ENCODE results near the gene WASL.
"Not testable (repeated sequence)": the region's sequence is repeated elsewhere in the genome, so short reads cannot be mapped to it uniquely, and the experiment has no call there.

The WASL gene

DNA sequence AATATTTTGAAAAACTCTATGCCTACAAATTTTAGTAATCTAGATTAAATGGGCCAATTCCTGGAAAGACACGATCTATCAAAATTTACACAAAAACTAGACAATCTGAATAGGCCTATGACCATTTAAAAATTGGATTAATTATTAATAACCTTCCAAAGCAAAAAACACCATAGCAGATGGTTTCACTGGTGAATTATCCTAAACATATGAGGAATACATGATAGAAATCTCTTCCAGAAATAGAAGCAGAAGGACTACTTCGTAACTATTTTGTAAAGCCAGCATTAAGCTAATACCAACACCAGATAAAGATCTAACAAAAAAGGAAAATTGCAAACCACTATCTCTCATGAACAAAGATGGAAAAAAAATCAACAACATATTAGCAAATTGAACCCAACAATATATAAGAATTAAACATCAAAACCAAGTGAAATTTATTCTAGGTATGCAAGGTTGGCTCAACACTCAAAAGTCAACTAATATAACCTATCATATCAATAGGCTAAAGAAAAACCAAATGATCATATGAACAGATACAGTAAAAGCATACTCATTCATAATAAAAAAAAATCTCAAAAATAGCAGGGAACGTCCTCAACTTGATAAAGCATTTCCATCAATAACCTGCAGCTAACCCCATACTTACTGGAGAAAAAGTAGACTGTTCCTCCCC lies 16.3 kb downstream of the WASL start:
- no peak for DNase-seq (ENCODE audit: low read depth)

GRCh38 chr7:123729218-123729578 lies 19.6 kb downstream of the WASL start:
- no peak for DNase-seq (ENCODE audit: low read depth)

GRCh38 chr7:123727071-123727837 lies 21.5 kb downstream of the WASL start:
- peak; percentile 53 for DNase-seq (ENCODE audit: low read depth)

GRCh38 chr7:123725586-123726171 lies 23.1 kb downstream of the WASL start:
- DNase-seq (ENCODE audit: low read depth): no peak

GRCh38 chr7:123724817-123725253 lies 24.0 kb downstream of the WASL start:
- no peak for DNase-seq (ENCODE audit: low read depth)

- DNase-seq (ENCODE audit: low read depth): no peak
Measured at GRCh38 chr7:123723913-123724312, 24.9 kb downstream of the WASL start.

- not testable (repeated sequence) for DNase-seq (ENCODE audit: low read depth)
Measured at GRCh38 chr7:123720527-123720926, 28.3 kb downstream of the WASL start.

DNA sequence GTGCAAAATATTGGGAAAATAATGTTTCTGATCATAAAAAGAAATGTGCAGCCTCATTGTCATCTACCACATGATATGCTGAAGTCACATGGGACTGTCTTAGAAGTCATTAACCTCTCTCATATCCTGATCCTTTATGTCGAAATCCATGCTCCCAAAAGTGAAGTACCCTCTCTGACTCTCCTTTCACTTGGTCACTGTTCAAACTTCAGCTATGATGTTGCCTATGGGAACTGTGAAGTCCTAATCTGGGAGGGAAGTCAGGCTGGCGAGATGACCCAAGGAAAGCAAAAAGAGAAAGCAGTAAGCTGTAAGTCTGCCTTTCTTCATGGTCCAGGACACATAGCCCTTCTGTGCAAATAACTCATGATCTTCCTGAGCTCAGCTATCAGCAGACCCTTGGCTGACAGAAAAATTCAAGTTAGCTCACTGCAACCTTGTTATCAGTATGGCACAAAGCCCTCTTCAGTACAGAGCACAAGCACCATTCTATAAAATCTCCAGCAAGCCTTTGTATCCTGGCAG lies 29.5 kb downstream of the WASL start:
- no peak for DNase-seq (ENCODE audit: low read depth)

GRCh38 chr7:123718773-123719172 lies 30.0 kb downstream of the WASL start:
- DNase-seq (ENCODE audit: low read depth): no peak

DNA sequence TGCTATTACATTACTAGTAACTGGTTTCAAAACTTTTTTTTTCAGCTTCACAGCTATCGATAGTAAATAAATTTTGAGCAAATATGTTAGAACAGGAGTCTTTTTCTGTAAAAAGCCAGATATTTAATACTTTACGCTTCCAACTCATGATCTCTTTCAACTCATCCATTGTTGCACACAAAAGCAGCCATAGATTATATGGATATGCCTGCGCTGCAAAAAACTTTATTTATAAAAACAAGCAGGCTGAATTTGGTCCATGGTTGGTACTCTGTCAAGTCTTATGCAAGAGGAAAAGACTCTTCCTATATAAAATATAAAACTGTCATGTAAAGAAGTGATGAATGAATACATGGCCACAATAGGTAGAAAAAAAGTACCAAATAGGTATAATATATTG lies 31.1 kb downstream of the WASL start:
- DNase-seq (ENCODE audit: low read depth): no peak

DNA sequence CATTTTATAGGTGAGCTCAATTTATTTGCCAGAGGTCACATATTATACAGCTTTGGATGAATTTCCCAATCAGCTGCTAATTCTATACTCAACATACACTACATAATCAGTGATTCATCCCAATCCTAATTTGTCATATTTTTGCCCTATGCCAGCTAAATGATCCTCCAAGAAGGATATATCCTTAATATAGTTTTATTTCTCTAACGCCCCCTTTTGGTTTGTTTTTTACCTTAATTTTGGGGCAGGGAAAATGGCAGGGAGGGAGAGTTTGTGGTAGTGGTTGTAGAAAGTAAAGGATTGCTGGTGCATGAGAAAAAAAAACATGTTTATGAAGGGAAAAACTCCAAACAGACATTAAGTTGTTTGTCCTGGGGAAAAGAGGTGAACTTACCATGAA lies 31.9 kb downstream of the WASL start:
- no peak for DNase-seq (ENCODE audit: low read depth)

- no peak for DNase-seq (ENCODE audit: low read depth)
Measured at GRCh38 chr7:123715799-123716198, 33.0 kb downstream of the WASL start.

DNA sequence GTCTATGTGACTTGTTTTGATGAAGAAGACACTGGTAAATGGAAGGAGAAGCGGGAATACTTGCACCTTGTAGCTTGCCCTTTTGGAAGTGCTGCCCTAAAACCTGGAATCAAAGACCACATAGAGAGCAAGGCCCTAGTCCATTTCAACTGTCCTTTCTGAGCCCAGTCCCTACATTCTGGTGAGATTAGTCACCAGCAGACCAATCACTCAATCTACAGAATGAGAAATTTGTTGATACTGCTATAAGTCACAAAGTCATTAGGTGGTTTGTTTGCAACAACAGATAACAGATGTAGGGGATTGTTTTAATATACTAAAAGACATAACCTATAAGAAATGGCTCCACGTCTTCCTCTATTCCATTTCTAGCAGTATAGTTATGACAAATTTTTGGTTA lies 33.6 kb downstream of the WASL start:
- DNase-seq (ENCODE audit: low read depth): no peak

DNA sequence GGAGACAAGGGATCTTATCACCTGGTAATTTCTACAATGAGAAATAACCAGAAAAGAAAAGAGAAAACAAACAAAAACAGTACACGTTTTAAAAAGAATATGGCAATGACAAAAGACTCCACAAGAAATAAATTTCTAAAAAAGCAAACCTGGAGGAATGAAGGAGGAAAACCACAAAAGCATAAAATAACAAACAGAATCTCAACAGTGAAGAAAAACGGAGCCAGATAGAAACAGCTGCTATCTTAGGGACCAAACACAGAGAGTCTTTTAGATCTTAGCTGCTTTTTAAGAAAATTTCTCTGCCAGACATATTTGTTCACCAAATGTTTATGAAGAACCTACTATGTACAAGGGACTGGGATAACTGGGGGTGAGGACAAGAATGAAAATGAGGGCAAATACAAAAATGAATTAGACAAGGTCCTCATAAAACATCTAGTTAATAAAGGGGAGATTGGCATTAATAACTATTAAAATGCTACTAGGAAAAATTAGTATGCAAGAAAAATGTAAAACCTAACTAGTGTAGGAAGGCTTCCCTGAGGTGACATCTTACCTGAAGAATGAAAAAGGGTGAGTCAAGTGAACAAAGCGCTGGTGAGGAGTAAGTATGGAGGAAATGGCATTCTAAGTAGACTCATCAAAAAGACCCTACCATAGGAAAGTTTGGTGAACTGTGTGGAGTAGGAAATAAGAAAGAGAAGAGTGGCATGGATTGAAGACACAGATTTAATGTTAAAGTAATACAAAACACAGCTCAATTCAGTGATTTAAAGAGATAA lies 34.3 kb downstream of the WASL start:
- no peak for DNase-seq (ENCODE audit: low read depth)

GRCh38 chr7:123712619-123713018 lies 36.2 kb downstream of the WASL start:
- peak; percentile 7 for DNase-seq (ENCODE audit: low read depth)

- no peak for DNase-seq (ENCODE audit: low read depth)
Measured at GRCh38 chr7:123711832-123712293, 36.9 kb downstream of the WASL start.

DNA sequence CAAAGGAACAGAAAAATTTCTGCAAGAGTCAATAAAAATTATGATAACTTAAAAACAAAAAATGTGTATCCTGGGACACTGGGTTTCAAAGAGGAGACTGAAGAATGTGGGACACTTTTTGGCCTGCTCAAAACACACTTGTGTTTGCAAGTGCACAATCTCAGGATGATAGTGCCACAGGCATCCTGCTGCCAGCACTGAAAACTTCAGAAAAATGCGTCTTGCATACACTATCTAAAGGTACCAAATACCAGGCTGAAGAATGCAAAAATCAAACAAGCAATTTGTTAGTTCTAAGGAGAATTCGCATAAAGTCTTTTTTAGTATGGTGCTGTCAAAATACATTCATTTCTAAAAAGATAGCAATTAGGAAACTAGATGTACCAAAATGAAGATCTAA lies 38.1 kb downstream of the WASL start:
- DNase-seq (ENCODE audit: low read depth): no peak

- no peak for DNase-seq (ENCODE audit: low read depth)
Measured at GRCh38 chr7:123709525-123709924, 39.3 kb downstream of the WASL start.

- no peak for DNase-seq (ENCODE audit: low read depth)
Measured at GRCh38 chr7:123705211-123705901, 43.4 kb downstream of the WASL start.

- no peak for DNase-seq (ENCODE audit: low read depth)
Measured at GRCh38 chr7:123695944-123696677, 52.7 kb downstream of the WASL start.

DNA sequence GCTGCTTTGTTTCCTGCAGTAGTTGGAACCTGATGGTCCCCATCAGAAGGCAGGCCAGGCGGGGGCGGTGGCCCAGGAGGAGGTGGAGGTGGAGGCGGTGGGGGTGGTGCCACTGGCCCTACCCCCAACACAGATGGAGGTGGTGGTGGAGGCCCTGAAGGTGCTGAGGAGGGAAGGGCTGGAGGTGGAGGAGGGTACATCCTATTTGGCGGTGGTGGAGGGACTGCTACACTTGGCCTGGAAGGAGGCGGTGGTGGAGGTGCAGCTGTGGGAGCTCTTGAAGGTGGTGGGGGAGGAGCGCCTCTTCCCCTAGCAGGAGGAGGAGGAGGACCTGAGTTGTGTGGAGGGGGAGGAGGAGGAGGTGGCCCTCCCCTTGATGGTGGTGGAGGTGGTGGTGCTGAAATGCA lies 56.3 kb downstream of the WASL start:
- DNase-seq (ENCODE audit: low read depth): no peak

All from GM04504 (cell line).